Transverse colon (tissue), 4 donors: ENCODE results near the gene OXSR1.

Experiments used
- POLR2AphosphoS5 ChIP-seq, 3 donors: sonication (generic); formaldehyde crosslinking; IDR thresholded peaks; one replicate each; pipeline ENCODE4 v1.6.1; 2016; ENCODE audit warnings: antibody characterized with exemption in 3 of 3
- TF ChIP-seq, protein P1 (sequence below), 5 experiments: fragments of 200-600 bp in 3 of 5; fragments of 450-650 bp in 2 of 5; sonication (generic) in 3 of 5; IDR thresholded peaks; 1 replicate in 2 of 5; 2 replicates in 3 of 5; pipeline ENCODE4 v1.5.1; 2016 to 2017; ENCODE audit warnings: antibody characterized with exemption in 5 of 5, inconsistent platforms in 3 of 5, mild to moderate bottlenecking in 2 of 5, moderate library complexity in 1 of 5

DNA sequence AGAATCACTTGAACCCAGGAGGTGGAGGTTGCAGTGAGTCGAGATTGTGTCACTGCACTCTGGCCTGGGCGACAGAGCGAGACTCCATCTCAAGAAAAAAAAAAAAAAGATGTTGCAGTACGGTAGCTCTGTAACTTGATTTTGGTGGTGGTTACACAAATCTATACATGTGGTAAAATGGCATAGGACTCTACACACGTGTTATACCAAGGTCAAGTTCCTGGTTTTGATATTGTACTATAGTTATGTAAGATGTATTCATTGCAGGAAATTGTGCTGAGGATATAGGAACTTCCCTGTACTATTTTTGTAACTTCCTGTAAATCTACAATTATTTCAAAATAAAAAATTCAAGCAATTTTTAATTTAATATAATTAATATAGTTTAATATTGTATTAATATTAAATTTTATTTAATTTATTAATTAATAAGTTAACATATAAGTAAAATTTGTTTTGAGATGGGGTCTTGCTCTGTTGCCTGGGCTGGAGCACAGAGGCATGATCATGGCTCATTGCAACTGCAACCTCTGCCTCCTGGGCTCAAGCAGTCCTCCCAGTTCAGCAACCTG, 16.9 kb upstream of the OXSR1 start:
- TF ChIP-seq POLR2AphosphoS5 (IDR thresholded peaks at IDR 0.05), result no peak
- TF ChIP-seq, protein P1, sequence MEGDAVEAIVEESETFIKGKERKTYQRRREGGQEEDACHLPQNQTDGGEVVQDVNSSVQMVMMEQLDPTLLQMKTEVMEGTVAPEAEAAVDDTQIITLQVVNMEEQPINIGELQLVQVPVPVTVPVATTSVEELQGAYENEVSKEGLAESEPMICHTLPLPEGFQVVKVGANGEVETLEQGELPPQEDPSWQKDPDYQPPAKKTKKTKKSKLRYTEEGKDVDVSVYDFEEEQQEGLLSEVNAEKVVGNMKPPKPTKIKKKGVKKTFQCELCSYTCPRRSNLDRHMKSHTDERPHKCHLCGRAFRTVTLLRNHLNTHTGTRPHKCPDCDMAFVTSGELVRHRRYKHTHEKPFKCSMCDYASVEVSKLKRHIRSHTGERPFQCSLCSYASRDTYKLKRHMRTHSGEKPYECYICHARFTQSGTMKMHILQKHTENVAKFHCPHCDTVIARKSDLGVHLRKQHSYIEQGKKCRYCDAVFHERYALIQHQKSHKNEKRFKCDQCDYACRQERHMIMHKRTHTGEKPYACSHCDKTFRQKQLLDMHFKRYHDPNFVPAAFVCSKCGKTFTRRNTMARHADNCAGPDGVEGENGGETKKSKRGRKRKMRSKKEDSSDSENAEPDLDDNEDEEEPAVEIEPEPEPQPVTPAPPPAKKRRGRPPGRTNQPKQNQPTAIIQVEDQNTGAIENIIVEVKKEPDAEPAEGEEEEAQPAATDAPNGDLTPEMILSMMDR (IDR thresholded peaks at IDR 0.05), result no peak
